HG03521 (cell line): ENCODE data around the gene AP3B1.
"Not testable (repeated sequence)": the region's sequence is repeated elsewhere in the genome, so short reads cannot be mapped to it uniquely, and the experiment has no call there.

Experiments
- ATAC-seq: cut with Tn5 transposase; IDR thresholded peaks from one replicate; pipeline ENCODE4 v1.9.1; 2021; ENCODE audit warnings: mild to moderate bottlenecking, moderate library complexity; ENCODE audit not compliant: unreplicated experiment

The AP3B1 gene

DNA sequence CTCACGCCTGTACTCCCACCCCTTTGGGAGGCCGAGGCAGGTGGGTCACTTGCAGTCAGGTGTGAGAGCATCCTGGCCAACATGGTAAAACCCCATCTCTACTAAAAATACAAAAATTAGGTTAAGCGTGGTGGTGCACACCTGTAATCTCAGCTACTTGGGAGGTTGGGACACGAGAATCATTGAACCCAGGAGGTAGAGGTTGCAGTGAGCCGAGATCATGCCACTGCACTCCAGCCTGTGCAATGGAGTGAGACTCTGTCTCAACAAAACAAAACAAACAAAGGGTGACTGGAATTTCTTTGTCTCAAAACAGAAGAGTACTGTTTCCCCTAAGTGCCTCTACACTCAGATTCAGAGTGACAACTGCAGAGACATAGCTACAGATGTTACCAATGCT lies 116.1 kb downstream of the AP3B1 start:
- no peak for ATAC-seq

DNA sequence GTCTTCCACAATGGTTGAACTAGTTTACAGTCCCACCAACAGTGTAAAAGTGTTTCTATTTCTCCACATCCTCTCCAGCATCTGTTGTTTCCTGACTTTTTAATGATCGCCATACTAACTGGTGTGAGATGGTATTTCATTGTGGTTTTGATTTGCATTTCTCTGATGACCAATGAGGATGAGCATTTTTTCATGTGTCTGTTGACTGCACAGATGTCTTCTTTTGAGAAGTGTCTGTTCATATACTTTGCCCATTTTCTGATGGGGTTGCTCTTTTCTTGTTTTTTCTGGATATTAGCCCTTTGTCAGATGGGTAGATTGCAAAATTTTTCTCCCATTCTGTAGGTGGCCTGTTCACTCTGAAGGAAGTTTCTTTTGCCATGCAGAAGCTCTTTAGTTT lies 124.2 kb downstream of the AP3B1 start:
- ATAC-seq = not testable (repeated sequence)

DNA sequence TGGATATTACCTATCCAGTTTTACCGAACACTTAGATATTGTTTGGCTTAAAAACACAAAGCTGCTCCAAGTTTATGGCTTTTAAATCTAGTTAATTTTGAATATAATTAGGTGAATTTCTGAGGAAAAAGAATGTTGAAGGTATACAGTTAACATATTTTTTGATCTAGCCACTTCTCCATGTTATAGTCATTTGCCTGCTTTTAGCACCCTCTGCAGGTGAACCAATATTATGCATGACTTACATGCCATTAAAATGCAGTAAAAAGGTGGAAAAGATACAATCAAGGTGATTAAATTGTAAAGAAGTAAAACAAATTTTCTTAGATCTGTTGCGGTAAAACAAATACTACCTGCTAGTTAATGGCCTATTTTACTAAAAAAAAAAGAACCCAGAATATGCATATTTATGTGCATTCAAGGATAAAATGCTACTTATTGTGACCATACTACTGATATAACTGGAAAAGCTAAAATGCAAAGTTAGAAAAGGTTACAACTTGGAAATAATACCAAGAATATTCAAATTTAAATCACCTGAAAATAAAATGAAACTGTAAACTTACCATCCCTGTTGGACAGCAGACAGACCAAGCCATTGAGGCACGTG lies 132.1 kb downstream of the AP3B1 start:
- no peak for ATAC-seq

DNA sequence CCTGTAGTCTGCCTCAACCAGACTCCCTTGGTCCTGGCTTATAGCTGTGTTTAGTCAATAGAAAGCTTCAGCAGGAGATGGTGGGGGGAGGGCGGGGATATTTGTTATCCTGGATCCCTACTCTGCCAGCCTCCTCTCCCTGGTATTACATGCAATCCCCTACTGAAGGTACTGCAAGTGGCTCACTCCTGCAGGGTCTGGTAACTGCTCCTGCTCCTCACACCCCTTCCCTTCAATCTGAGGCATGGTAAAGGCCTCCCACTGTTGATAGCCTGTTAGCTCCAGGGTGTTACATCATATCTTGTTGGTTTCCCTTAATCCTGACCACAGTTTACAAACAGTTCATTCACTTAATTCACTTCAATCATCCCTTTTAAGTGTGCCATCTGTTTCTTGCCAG lies 137.5 kb downstream of the AP3B1 start:
- no peak for ATAC-seq

DNA sequence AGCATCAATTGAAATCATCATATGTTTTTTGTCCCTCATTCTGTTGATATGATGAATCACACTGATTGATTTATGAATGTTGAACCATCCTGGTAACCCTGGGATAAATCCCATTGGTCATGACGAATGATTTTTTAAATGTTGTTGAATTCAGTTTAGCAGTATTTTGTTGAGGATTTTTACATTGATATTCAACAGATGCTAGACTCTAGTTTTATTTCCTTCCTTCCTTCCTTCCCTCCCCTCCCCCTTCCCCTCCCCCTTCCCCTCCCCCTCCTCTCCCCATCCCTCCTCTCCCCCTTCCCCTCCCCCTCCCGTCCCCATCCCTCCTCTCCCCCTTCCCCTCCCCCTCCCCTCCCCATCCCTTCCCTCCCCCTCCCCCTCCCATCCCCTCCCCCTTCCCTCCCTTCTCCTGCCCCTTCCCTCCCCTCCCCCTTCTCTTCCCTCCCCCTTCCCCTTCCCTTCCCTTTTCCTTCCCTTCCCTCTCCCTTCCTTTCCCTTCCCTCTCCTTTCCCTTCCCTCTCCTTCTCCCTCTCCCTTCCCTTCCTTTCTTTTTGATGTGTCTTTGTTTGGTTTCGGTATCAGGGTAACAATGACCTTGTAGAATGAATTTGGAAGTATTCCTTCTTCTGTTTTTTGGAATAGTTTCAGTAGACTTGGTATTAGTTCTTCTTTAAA lies 142.8 kb downstream of the AP3B1 start:
- no peak for ATAC-seq

DNA sequence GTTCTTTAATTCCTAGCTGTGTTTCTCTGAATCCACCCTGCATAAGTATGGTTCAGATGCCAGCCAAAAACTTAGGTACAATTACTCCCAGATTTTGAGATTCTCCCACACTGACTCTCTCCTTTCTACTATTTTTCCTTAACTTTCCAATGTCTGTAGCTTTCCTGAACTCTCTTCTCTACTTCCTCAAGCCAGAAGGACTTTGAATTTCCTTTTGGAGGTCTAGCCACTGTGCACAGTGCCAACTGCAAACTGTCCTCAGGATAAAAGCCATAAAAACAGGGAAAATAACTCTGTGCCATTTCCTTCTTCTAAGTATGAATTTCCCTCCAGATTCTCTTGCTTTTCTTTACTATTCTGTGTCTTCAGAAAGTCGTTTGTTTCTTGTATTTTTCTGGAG lies 157.2 kb downstream of the AP3B1 start:
- ATAC-seq = no peak

DNA sequence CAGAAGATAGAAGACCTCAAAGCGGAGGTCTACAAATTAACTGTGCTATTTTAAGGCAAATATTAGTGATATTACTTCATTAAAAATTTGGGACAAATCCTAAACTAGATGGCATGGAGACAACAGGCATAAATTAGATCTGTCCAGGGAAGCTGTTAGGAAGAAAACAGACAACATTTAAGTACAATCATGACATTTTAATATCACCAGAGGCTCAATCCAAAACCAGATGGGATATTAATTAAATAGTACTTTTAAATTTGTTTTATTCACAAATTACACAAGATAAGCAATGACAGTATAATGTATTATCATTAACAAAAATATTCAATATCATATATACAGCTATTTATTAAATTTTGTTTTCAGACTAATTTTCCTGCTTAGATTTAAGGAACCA lies 161.1 kb downstream of the AP3B1 start:
- ATAC-seq = no peak

DNA sequence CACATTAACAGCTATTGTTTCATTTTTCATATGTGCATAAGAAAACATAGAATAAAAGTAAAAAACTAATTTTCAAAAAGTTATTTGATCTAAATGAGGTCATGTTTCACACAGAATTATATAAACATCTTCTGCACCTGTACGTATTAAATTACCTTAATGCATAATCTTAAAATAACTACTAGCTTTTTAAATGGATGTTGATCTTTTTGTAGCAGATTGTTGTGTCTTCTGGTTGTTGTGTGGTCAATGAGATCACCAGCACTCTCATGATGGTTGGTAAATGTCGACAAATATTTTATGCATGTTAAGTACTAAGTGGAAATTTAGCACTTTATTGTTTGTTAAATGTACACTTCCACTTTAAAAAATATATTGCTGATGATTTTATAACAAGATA lies 162.0 kb downstream of the AP3B1 start:
- ATAC-seq = no peak

DNA sequence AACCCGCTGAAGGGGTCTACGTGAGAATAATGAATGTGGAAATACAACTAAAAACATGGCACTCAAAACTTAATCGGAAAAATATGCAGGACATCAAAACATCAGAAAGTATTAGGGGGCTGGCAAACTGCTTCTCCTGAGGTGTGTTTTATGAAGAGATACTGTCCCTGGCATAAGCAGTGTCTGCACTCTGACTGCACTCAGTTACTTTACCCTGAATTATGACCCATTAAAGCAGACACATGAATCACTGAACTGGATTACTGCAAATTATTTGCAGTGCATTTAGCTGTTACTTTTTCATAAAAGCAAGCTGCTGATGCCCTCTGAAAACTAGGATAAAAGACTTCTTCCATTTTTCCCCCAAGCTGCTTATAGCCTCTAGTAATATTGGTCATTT lies 164.9 kb downstream of the AP3B1 start:
- ATAC-seq = no peak

DNA sequence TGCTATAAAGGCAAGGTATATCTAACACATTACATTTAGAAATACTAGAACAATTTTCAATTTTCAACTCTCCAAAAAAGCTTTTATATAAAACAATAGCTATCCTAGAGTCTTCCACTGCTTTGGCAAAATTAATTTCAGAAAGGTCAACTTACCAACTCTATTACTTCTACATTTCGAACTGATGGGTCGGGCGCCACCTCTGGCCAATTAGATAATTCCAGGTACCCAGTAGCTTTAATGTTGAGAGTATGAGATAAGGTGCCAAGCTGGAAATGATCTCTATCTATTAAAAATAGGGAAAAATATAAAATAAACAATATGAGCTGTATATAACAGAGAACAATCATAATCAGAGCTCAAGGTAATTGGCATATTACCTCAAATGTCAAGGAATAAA lies 166.6 kb downstream of the AP3B1 start:
- ATAC-seq = no peak

DNA sequence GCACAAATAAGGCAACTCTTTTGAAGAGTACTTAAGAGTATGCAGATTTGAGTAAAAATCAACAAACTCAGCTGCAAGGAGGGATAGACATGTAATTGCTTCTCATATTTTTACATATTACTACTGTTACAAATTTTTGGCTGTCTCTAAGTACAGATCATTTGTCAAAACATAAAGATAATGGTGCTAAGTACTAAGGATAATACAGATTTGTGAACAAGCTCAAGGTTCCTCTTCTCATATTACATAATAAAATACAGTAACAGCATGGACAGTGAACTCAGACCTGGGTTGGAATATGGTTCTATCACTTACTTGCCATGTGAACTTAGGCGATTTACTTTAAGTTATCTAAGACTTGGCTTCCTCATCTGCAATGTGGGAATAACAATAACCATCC lies 168.0 kb downstream of the AP3B1 start:
- ATAC-seq = no peak

DNA sequence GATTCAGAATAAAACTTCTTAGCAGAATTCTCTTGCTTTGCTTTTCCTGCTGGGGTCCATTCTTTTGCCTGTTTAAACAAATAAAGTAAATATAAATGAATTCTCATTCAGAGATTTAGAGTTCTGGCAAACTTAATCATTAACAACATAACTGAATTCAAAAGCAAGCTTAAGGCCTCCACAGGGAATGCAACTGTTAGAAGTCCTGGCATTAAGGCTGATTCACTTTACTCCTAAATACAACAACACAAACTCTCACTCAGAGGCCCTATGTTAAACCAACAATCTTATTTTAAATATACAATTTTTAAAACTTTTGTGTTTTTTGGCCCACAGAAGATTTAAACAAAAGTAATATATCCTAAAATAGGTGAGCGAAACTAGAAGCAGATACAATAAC lies 178.3 kb downstream of the AP3B1 start:
- no peak for ATAC-seq

DNA sequence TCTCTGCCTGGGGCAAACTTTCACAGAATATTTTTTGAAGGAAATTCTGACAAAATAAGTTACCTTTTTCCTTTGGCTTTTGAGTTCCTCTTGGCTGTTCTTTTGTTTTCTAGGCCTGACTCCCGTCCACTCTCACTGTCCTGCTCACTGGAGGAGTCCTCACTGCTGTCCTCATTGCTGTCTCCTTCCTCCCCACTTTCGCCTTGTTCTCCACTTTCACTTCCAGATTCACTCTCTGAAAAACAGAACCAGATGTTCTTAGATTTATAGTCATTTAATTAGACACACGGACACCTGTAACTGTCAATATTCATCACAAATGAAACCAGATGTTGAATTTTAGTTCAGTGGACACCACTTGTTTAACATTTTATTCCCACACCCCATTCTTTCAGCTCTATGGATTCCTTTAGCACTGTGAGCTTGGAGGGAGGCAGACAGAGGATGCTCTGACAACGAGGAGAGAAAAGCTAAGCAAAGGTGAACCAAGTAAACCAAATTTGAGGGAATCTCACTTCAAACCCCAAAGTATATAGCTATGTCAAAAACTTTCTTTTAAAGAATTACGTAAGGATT lies 180.7 kb downstream of the AP3B1 start:
- ATAC-seq = no peak

DNA sequence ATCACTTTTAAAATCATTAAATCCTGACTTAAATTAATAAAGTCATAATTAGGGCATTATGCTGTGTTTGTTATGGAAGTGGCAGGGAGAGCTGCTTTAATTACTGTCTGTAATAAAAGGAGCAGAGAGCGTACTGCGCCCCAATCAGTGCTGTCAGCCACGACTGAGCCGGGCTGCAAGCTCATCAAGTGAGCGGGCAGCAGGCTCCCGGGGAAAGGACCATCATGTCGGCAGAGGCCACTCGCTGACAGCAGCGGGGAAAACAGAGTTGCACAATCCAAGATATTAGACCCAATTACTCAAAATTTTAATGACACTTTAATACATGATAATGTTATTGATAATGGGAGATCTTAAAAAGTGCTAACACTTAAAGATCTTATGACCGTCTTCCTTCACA lies 181.6 kb downstream of the AP3B1 start:
- no peak for ATAC-seq

DNA sequence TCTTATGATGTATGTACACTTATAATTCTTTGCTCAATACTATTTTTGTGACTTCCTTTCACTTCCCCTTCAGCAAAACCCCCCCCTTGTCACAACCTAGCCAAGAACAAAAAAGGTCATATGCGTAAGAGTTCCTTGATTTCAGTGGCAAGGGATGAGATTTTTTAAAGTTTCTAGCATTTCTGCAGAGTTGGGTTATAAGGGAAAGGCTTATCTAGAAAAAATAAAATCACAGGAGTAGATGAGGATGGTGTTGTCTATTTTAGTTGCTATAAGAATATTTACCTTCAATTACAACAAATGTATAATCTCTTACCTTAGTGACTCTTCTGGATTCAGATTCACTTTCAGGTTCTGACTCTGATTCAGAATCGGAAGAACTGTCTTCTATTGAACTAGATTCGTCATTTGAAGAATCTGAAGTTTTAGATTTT lies 184.6 kb downstream of the AP3B1 start:
- ATAC-seq = no peak

DNA sequence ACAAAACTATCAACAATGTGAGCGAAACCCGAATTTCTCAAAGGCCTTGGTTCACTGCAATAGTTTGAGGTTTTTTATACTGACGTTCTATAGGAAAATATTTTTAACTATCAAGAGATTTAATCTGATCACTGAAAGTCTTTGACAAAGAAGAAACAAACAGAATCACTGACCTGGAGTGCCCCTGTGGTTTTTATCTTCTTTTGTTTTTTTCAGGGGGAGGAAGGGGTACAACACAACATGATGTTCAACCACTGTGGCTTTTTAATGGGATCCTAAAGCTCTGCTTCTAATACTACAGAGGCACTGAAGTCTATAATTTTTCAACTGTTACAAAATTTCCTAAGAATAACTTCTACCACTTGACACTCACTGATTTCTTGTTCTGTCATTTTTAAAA lies 185.9 kb downstream of the AP3B1 start:
- no peak for ATAC-seq

DNA sequence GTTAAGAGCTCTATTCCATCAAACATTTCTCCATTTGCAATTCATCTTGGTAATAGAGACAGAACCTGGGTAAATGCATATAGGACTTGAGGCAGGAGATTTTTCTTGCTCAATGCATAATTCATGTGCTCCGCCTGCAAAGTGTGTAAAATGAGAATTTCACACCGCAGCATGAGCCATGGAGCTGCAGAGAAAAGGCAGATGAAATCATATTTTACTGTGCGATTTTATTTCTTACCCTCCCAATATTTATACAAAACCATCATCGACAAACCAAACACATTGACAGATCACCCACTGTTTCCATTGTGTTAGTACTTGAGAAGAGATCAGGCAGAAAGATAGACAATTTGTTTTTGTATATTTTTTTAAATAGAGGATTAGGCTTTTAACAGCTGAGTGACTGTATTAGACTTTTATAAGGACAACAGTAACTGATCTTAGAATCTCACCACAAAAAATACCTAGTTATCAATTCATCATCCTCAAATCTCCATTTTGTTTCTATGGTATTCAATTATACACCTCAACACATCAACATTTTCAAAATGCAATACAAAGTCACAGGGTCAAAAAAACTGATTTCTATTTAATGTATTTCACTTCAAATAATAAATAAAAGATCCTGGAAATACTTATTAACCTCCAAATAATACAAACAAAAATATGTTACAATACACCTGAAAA lies 191.1 kb downstream of the AP3B1 start:
- ATAC-seq = no peak

DNA sequence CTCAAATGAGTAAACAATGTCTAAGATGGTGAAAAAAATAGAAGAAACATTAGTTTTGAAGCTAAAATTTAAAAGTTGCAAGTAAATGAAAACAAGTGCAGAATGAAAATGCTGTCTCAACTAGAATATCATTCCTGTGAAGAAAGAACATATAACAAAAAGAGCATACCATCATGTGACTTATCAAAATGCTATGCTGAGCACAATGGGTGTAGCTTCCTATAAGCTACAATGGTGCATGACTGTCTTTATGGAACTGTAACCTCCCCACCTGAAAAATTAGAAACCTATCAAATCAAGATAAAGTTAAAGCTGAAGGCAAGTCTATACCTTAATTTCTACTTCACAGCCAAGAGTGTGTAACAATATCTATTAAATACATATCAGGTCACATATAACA lies 192.0 kb downstream of the AP3B1 start:
- no peak for ATAC-seq

DNA sequence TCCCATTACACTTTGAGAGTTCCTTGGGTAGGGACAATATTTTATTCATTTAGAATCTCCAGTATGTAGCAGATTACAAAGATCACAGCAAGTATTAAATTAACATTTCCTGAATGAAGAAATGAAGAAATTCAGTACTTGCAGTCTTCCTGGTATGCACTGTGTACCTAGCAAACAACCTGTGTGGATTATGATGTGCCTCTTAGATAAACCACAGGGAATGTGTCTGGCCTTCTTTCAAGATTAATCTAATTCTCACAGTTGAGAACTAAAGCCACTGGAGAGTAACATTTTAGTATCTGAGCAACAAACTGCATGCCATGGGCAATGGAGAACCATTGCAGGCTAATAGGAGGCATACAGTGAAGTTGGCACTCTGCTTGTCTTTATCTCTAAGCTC lies 199.4 kb downstream of the AP3B1 start:
- no peak for ATAC-seq

DNA sequence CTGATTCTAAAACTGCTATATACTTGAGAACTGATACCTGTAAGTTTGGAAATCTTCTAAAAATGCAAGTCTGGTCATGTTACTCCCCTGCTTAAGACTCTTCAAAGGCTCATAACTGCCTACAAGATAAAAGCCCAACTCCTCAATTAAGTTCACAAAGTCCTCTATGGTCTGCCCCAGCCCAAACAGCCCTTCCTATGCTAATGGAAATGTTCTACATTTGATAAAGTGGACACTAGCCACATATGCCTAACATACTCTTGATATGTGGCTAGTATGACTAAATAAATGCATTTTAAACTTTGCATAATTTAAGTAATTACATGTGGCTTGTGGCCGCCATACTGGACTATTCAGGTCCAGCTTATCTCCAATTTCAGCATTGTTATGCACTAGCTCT lies 204.5 kb downstream of the AP3B1 start:
- ATAC-seq = no peak

DNA sequence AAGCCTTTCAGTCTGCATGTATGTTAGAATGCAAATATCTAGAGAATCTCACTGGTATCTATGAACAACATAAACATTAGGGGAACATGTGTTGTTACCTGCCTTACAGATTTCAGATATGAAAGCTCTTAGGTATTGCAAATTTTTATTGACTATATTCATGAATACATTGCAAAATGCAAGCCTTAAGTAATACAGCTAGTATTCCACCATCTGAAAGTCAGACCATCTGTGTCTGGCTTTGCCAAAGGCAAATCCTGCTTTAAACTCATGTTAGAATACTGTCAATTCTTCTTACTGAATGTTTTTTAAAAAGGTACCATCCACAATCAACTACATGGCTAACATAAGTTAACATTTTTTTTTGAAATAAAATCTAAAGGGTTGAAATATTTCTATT lies 215.6 kb downstream of the AP3B1 start:
- ATAC-seq = no peak
